OCI-LY1 (cell line): ENCODE results near the gene ZXDC.

Experiments
- CTCF ChIP-seq: fragments of 200-600 bp; sonication (generic), shearing (Covaris generic); IDR thresholded peaks from 2 replicates; pipeline ENCODE4 v1.5.1; 2017; ENCODE audit warnings: mild to moderate bottlenecking, antibody characterized with exemption, low read length, moderate library complexity, mixed read lengths
- EZH2 ChIP-seq: fragments of 200-600 bp; sonication (generic), shearing (Covaris generic); IDR thresholded peaks from 2 replicates; pipeline ENCODE4 v1.8.0; 2017; ENCODE audit warnings: borderline replicate concordance, mixed run types, mild to moderate bottlenecking, antibody characterized with exemption, low read length, moderate library complexity, mixed read lengths

GRCh38 chr3:126442094-126442855 lies 33.4 kb downstream of the ZXDC start:
- TF ChIP-seq CTCF: no peak
- TF ChIP-seq EZH2: no peak
